Measurements from ENCODE around the gene SSBP3. TPM values are rescaled to one million over a fixed set of nuclear protein-coding genes. Genes with fewer than 3 reads are reported as not detected.
"Not testable (repeated sequence)": the region's sequence is repeated elsewhere in the genome, so short reads cannot be mapped to it uniquely, and the experiment has no call there.

SSBP3 gene
- total and polyA plus RNA-seq, 2 experiments from 2014 or later, result 47.4 to 68.6 TPM

GRCh38 chr1:54418598-54418997, 12.4 kb upstream of the SSBP3 start:
- H2AFZ ChIP-seq; DNase-seq (ENCODE audit: low spot score); H3K27ac Mint-ChIP-seq; H3K9me3 Mint-ChIP-seq; H3K9me2 ChIP-seq (ENCODE audit: insufficient read depth); H3K4me1 Mint-ChIP-seq; H3K4me3 Mint-ChIP-seq; H3K36me3 ChIP-seq (ENCODE audit: insufficient read depth); H3F3A ChIP-seq (replicated peaks; ENCODE audit: low read depth); H3K27ac ChIP-seq (ENCODE audit: low read depth); ATAC-seq; H3K79me2 ChIP-seq (replicated peaks; ENCODE audit: insufficient read depth); H3K4me1 ChIP-seq (ENCODE audit: insufficient read depth); H4K20me1 ChIP-seq (replicated peaks; ENCODE audit: insufficient read depth); H3K4me2 ChIP-seq; H3K36me3 Mint-ChIP-seq (ENCODE audit: low read depth); H3K27me3 ChIP-seq (ENCODE audit: insufficient read depth); H3K4me3 ChIP-seq: not testable (repeated sequence)
- peaks cover 10% of the 10 kb centered on the region for H3K27me3 Mint-ChIP-seq (ENCODE audit: insufficient read depth, low read depth, poor library complexity)

- no peaks in the 10 kb centered on the region for H3K27me3 ChIP-seq (ENCODE audit: insufficient read depth)
- ATAC-seq (no peak), DNase-seq (ENCODE audit: low spot score) (no peak)
- H2AFZ ChIP-seq, result peak overlapping the region; percentile 52; the same call in 1 of the 2 replicates
- H3F3A ChIP-seq (replicated peaks; ENCODE audit: low read depth), result no peaks in the 10 kb centered on the region
- H3K4me2 ChIP-seq, result no peak overlapping the region
- no peak overlapping the region for H3K4me3 ChIP-seq
- no peaks in the 10 kb centered on the region for H3K36me3 ChIP-seq (ENCODE audit: insufficient read depth)
- H3K9me2 ChIP-seq (ENCODE audit: insufficient read depth), result no peaks in the 10 kb centered on the region
- no peak overlapping the region; the same call in 2 of the 3 replicates for H3K4me3 Mint-ChIP-seq
- H3K27ac Mint-ChIP-seq, result no peak overlapping the region
- H3K27me3 Mint-ChIP-seq (ENCODE audit: insufficient read depth, low read depth, poor library complexity), result peaks cover 15% of the 10 kb centered on the region
- no peaks in the 10 kb centered on the region for H3K79me2 ChIP-seq (replicated peaks; ENCODE audit: insufficient read depth)
- peaks cover 7% of the 10 kb centered on the region for H3K4me1 Mint-ChIP-seq
- H3K27ac ChIP-seq (ENCODE audit: low read depth), result no peak overlapping the region
- no peaks in the 10 kb centered on the region for H4K20me1 ChIP-seq (replicated peaks; ENCODE audit: insufficient read depth)
- H3K36me3 Mint-ChIP-seq (ENCODE audit: low read depth), result no peaks in the 10 kb centered on the region
- no peaks in the 10 kb centered on the region; the same call in 1 of the 3 replicates for H3K9me3 Mint-ChIP-seq
- no peaks in the 10 kb centered on the region; the same call in 1 of the 2 replicates for H3K4me1 ChIP-seq (ENCODE audit: insufficient read depth)
- TF ChIP-seq ZNF114 (CRISPR knock-in tag; IDR thresholded peaks at IDR 0.05) (no peak), ETS1 (IDR thresholded peaks at IDR 0.05) (no peak), JUNB (IDR thresholded peaks at IDR 0.05; ENCODE audit: unreplicated experiment) (no peak), ZNF462 (CRISPR knock-in tag; IDR thresholded peaks at IDR 0.05) (no peak), POLR2AphosphoS5 (IDR thresholded peaks at IDR 0.05; ENCODE audit: low read depth) (no peak), EZH2phosphoT487 (IDR thresholded peaks at IDR 0.05; ENCODE audit: unreplicated experiment) (no peak), STAT1 (IDR thresholded peaks at IDR 0.05; ENCODE audit: unreplicated experiment) (no peak), CREB1 (CRISPR knock-in tag; IDR thresholded peaks at IDR 0.05; ENCODE audit: low read depth) (no peak), ZNF331 (CRISPR knock-in tag; IDR thresholded peaks at IDR 0.05; ENCODE audit: low read depth) (no peak), EZH2 (IDR thresholded peaks at IDR 0.05; ENCODE audit: low read depth, unreplicated experiment) (no peak), CTCF (conservative IDR thresholded peaks at IDR 0.05; ENCODE audit: low read depth in 2 of 2) (no peak)
Measured at GRCh38 chr1:54417123-54417522, 10.9 kb upstream of the SSBP3 start.
